ENCODE data around the gene CEP57.

DNA sequence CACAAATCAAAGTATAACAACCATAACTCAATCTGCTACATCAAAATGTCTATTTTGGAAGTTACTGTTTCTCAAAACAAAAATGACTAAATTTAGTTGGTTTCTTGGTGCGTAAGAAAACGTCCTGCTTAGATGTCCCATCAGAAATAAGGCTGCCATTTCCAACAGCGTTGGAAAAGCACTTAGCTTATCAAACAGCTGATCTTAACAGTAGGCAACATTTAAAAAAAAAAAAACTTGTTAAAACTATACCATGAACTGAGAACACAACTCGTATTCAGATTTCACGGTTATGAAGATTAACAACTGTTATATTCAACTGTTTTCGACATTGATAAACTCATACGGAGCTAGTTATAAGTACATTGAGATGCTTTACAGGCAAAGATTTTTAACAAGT, 2.4 kb downstream of the CEP57 start:
- TF ChIP-seq, protein P1, sequence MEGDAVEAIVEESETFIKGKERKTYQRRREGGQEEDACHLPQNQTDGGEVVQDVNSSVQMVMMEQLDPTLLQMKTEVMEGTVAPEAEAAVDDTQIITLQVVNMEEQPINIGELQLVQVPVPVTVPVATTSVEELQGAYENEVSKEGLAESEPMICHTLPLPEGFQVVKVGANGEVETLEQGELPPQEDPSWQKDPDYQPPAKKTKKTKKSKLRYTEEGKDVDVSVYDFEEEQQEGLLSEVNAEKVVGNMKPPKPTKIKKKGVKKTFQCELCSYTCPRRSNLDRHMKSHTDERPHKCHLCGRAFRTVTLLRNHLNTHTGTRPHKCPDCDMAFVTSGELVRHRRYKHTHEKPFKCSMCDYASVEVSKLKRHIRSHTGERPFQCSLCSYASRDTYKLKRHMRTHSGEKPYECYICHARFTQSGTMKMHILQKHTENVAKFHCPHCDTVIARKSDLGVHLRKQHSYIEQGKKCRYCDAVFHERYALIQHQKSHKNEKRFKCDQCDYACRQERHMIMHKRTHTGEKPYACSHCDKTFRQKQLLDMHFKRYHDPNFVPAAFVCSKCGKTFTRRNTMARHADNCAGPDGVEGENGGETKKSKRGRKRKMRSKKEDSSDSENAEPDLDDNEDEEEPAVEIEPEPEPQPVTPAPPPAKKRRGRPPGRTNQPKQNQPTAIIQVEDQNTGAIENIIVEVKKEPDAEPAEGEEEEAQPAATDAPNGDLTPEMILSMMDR (IDR thresholded peaks at IDR 0.05; ENCODE audit: poor library complexity): no peak
- TF ChIP-seq EZH2 (IDR thresholded peaks at IDR 0.05; ENCODE audit: borderline replicate concordance): no peak

Data from hepatocyte (in vitro differentiated cells).